Adrenal gland (tissue), 12 donors: ENCODE data around the gene CRY1. TPM values are rescaled to one million over a fixed set of nuclear protein-coding genes. Genes with fewer than 3 reads are reported as not detected.
"Not testable (repeated sequence)": the region's sequence is repeated elsewhere in the genome, so short reads cannot be mapped to it uniquely, and the experiment has no call there.

Source experiments
- DNase-seq, 7 donors: peaks; one replicate each; pipeline ENCODE4 v3.0.0-alpha.2; 2019 to 2020
- H3K27ac ChIP-seq, 5 donors: fragments of 200-600 bp; sonication (generic) in 4 of 5; 1 replicate in 3 of 5; 2 replicates in 2 of 5; pipeline versions ENCODE4 v1.5.1 to v1.8.0; 2016 to 2020; ENCODE audit warnings: mild to moderate bottlenecking in 1 of 5
- H3K27me3 ChIP-seq: fragments of 200-600 bp; 2 replicates; pipeline ENCODE4 v1.8.0; 2021
- H3K36me3 ChIP-seq, 2 donors: fragments of 200-600 bp; replicated peaks in 1 of 2; 1 replicate in 1 of 2; 2 replicates in 1 of 2; pipeline versions ENCODE4 v1.5.1 to v1.8.0; 2018 to 2022
- H3K4me1 ChIP-seq, 2 donors: fragments of 200-600 bp; replicated peaks in 1 of 2; 1 replicate in 1 of 2; 2 replicates in 1 of 2; pipeline versions ENCODE4 v1.5.1 to v1.8.0; 2018 to 2021
- H3K4me3 ChIP-seq, 4 donors: fragments of 200-600 bp; sonication (generic) in 3 of 4; one replicate each; pipeline ENCODE4 v1.5.1; 2016 to 2018
- H3K9me3 ChIP-seq, 3 donors: fragments of 200-600 bp; sonication (generic) in 1 of 3; replicated peaks in 1 of 3; 1 replicate in 2 of 3; 2 replicates in 1 of 3; pipeline versions ENCODE4 v1.5.1 to v1.8.0; 2016 to 2021
- CTCF ChIP-seq, 6 experiments: fragments of 450-650 bp in 4 of 6; fragments of 200-600 bp in 2 of 6; sonication (generic) in 1 of 6; IDR thresholded peaks; 1 replicate in 5 of 6; 2 replicates in 1 of 6; pipeline versions ENCODE4 v1.5.1 to v1.8.0; 2016 to 2021; ENCODE audit warnings: antibody characterized with exemption in 6 of 6, mild to moderate bottlenecking in 2 of 6, moderate library complexity in 1 of 6
- POLR2A ChIP-seq, 2 donors: fragments of 450-650 bp; IDR thresholded peaks; one replicate each; pipeline ENCODE4 v1.6.1; 2017; ENCODE audit warnings: antibody characterized with exemption in 2 of 2, mild to moderate bottlenecking in 2 of 2, moderate library complexity in 1 of 2
- whole genome bisulfite sequencing, 4 donors: extraction: QIAGEN DNeasy Blood & Tissue Kit in 2 of 4; methylation state at CpG; one replicate each; pipeline versions ENCODE4 v1.1.5 to v1.1.7; 2013 to 2017; 5-methylcytosine and 5-hydroxymethylcytosine counted together
- intact Hi-C, 2 donors: fragments of 100-400 bp; cut with DNase I; formaldehyde crosslinking; loops; one replicate each; pipeline versions ENCODE4 v1.14.1 to v1.15.0; 2022 to 2023
- polyA plus RNA-seq, 3 donors: library from polyadenylated mRNA; stranded (reverse); fragments of 200-250 nt in 2 of 3; fragments of 350-450 nt in 1 of 3; fragmentation: Illumina TruSeq in 1 of 3; extraction: RNeasy Lipid Tissue Mini Kit (QIAGEN cat#74804) in 1 of 3; gene quantifications; one replicate each; pipeline ENCODE4 v1.2.3, GENCODE V29; 2013 to 2014
- total RNA-seq, 9 donors: library from RNA; depleted of rRNA in 4 of 9; stranded (reverse); fragments of >200 nt in 4 of 9; fragments of 120-200 nt in 1 of 9; fragmentation: NEBNext Ultra II Directional in 1 of 9; extraction: Animal tissue kit (Norgen Biotek cat#: 25700) in 1 of 9; gene quantifications; one replicate each; pipeline versions ENCODE4 v1.1.0 to v1.2.4, GENCODE V29; 2013 to 2023
- donor health status: healthy with polysubstance abuse.
- donor health status: Bipolar disorder and iron deficiency.
- donor health status: DM: yes; HTN: yes; CAD: no.
- donor health status: DM: no; HTN: no; CAD: no.
- donor health status: DM: no; HTN: no; CAD: no.
- donor health status: DM: yes; HTN: yes; CAD: no.

CRY1 gene
- total and polyA plus RNA-seq, 12 donors, result 4.7 to 51.5 (median 11.6) TPM

GRCh38 chr12:107108995-107109508 is 15.7 kb upstream of the CRY1 start:
- Histone ChIP-seq H3K4me3 (no peak overlapping the region), H3K4me1 (no peaks in the 10 kb centered on the region), H3K9me3 (no peaks in the 10 kb centered on the region), H3K27ac (no peak overlapping the region), H3K36me3 (no peaks in the 10 kb centered on the region), H3K27me3 (no peaks in the 10 kb centered on the region)
- intact Hi-C loops, result no loop called here
- TF ChIP-seq POLR2A (IDR thresholded peaks at IDR 0.05), result no peak
- TF ChIP-seq CTCF (IDR thresholded peaks at IDR 0.05), result no peak
- WGBS, 4 donors, result 82 to 90% (median 85%) methylated on average over 8 of the region's 8 CpGs
- DNase-seq, result no peak

GRCh38 chr12:107108366-107108765 is 15.0 kb upstream of the CRY1 start:
- H3K4me1 ChIP-seq, H3K4me3 ChIP-seq, H3K27me3 ChIP-seq, H3K36me3 ChIP-seq, H3K9me3 ChIP-seq, H3K27ac ChIP-seq, intact Hi-C loops, DNase-seq: not testable (repeated sequence)
- 91 to 96% (median 94%) methylated on average over 1 of the region's 1 CpG for WGBS, 4 donors

GRCh38 chr12:107107381-107107780 is 14.0 kb upstream of the CRY1 start:
- Histone ChIP-seq H3K4me1 (no peaks in the 10 kb centered on the region), H3K36me3 (no peaks in the 10 kb centered on the region), H3K9me3 (no peaks in the 10 kb centered on the region), H3K27me3 (no peaks in the 10 kb centered on the region), H3K27ac (no peak overlapping the region), H3K4me3 (no peak overlapping the region)
- WGBS, 4 donors, result 64 to 76% (median 71%) methylated on average over 4 of the region's 4 CpGs
- TF ChIP-seq POLR2A (IDR thresholded peaks at IDR 0.05) (no peak), CTCF (IDR thresholded peaks at IDR 0.05) (no peak)
- no peak for DNase-seq
- intact Hi-C loops, result no loop called here

- Histone ChIP-seq H3K9me3 (no peaks in the 10 kb centered on the region), H3K36me3 (no peaks in the 10 kb centered on the region), H3K27me3 (no peaks in the 10 kb centered on the region), H3K4me3 (no peak overlapping the region), H3K4me1 (no peaks in the 10 kb centered on the region), H3K27ac (no peak overlapping the region)
- intact Hi-C loops, result no loop called here
- no peak for TF ChIP-seq CTCF (IDR thresholded peaks at IDR 0.05)
- TF ChIP-seq POLR2A (IDR thresholded peaks at IDR 0.05), result no peak
- DNase-seq, result no peak
- 69 to 80% (median 73%) methylated on average over 5 of the region's 5 CpGs for WGBS, 4 donors
Observed at GRCh38 chr12:107106241-107107025, 13.1 kb upstream of the CRY1 start.

GRCh38 chr12:107105410-107105703 is 12.0 kb upstream of the CRY1 start:
- WGBS, 4 donors, result 55 to 90% (median 75%) methylated on average over 1 of the region's 1 CpG
- no peak for DNase-seq
- no peaks in the 10 kb centered on the region for H3K4me1 ChIP-seq
- intact Hi-C loops, result no loop called here
- no peak overlapping the region for H3K4me3 ChIP-seq
- H3K9me3 ChIP-seq, result no peaks in the 10 kb centered on the region
- H3K36me3 ChIP-seq, result no peaks in the 10 kb centered on the region
- no peaks in the 10 kb centered on the region for H3K27me3 ChIP-seq
- no peak for TF ChIP-seq CTCF (IDR thresholded peaks at IDR 0.05)
- no peak for TF ChIP-seq POLR2A (IDR thresholded peaks at IDR 0.05)
- no peak overlapping the region for H3K27ac ChIP-seq
